ENCODE measurements around the gene YBEY. TPM values are rescaled to one million over a fixed set of nuclear protein-coding genes. Genes with fewer than 3 reads are reported as not detected.

YBEY gene
- polyA plus RNA-seq, 3 donors from 2014 or later: 14.2 to 23.5 (median 22.1) TPM

DNA sequence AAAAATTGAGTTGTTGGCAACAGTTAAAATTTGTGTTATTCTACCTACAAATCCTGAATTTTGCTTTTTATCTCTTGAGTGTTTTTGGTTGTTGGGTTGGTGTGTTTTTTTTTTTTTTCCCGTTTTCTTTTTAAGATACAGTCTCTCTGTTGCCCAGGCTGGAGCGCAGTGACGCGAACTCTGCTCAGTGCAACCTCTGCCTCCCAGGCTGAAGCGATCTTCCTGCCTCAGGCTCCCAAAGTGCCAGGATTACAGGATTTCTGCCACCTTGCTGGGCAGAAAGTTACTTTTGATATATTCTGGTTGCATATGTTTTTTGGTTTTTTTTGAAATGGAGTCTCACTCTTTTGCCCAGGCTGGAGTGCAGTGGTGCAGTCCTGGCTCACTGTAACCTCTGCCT is 42.0 kb downstream of the YBEY start:
- DNase-seq: no peak
- H3K27me3 Mint-ChIP-seq (ENCODE audit: low read depth in 3 of 3): peaks cover 7 to 11% (median 11%) of the 10 kb centered on the region in 3 donors
- H3K4me3 Mint-ChIP-seq: no peak overlapping the region
- no peak overlapping the region for H3K27ac Mint-ChIP-seq
- peaks cover 13 to 16% of the 10 kb centered on the region in 2 donors for H3K4me1 Mint-ChIP-seq
- H3K9me3 Mint-ChIP-seq: no peaks in the 10 kb centered on the region
- H3K36me3 Mint-ChIP-seq: peaks cover 6 to 25% (median 19%) of the 10 kb centered on the region in 3 donors

DNA sequence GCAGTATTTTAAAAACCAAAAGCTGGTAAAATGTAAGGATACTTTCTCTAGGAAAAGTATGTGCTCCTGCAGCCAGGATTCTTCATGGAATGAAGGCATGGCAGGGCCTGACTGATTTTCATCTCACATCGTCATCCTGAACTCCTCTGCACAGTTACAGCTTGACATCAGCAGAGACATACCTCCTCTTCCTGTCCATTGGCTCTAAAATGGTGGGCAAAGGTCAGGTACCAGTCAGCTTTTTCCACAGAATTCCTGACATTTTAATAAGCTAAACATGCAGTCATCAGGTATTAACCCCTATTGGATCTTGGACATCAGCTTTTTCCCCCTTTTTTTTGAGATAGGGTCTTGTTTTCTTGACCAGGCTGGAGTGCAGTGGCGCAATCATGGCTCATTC is 43.7 kb downstream of the YBEY start:
- Mint-ChIP-seq H3K27ac (no peak overlapping the region), H3K27me3 (ENCODE audit: low read depth in 3 of 3) (peaks cover 3 to 7% (median 4%) of the 10 kb centered on the region in 3 donors), H3K36me3 (peaks cover 6 to 26% (median 20%) of the 10 kb centered on the region in 3 donors)

DNA sequence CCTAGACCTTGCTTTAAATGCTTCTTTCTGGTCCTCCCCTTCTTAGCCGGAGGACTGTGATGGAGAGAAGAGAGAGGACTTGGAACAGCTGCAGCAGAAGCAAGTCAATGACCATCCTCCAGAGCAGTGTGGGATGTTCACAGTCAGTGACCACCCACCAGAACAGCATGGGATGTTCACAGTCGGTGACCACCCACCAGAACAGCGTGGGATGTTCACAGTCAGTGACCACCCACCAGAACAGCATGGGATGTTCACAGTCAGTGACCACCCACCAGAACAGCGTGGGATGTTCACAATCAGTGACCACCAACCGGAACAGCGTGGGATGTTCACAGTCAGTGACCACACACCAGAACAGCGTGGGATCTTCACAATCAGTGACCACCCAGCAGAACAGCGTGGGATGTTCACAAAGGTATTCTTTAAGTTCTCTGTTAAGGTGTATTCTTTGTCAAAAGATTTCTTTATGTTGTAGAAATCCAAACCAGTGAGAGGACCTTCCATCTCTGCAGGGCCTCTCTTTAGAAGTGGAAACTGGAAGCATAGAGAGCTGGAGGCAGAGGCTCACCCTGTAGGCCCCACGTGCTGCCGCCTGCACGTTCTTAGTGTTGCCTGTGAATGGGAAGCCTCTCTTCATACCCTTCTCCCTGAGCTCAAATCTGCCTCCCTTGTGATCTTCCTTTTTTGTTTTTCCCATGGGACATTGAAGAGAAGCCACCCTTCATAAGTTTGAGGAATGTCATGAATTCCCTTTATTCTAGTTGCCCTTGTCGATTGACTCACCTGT is 48.4 kb downstream of the YBEY start:
- H3K9me3 Mint-ChIP-seq: no peaks in the 10 kb centered on the region
- no peaks in the 10 kb centered on the region for H3K4me1 Mint-ChIP-seq
- peaks cover 17 to 46% (median 36%) of the 10 kb centered on the region in 3 donors for H3K36me3 Mint-ChIP-seq
- DNase-seq: no peak
- H3K27ac Mint-ChIP-seq: no peak overlapping the region
- H3K27me3 Mint-ChIP-seq (ENCODE audit: low read depth in 3 of 3): peaks cover 0 to 2% (median 0%) of the 10 kb centered on the region in 3 donors
- no peak overlapping the region for H3K4me3 Mint-ChIP-seq

More for the DNA sequence above, 43.7 kb downstream of the YBEY start:
- Mint-ChIP-seq H3K4me1 (peaks cover 12 to 15% of the 10 kb centered on the region in 2 donors), H3K4me3 (no peak overlapping the region), H3K9me3 (no peaks in the 10 kb centered on the region)
- no peak for DNase-seq

DNA sequence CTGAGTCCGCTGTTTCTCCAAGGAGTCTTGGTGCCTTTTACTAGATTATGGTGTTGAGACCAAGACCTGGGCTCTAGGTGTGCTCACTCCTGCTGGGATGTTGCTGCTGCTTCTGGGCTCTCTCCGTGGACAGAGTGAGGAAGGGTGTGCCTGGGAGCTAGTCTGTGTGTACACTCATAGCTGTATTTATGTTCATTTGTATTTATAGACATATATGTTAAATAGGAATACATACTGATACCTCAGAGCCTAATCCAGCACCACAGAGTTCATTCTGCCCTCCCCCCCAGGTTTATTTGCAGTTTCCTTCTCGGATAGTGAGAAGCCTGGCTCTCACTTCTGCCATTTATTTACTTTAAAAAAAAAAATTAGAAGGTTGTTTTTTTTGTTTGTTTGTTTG is 50.5 kb downstream of the YBEY start:
- peaks cover 6 to 18% of the 10 kb centered on the region in 2 donors for H3K4me1 Mint-ChIP-seq
- H3K36me3 Mint-ChIP-seq: peaks cover 23 to 48% (median 46%) of the 10 kb centered on the region in 3 donors
- H3K27me3 Mint-ChIP-seq (ENCODE audit: low read depth in 3 of 3): peaks cover 0 to 2% (median 0%) of the 10 kb centered on the region in 3 donors
- H3K4me3 Mint-ChIP-seq: no peak overlapping the region
- no peak for DNase-seq
- no peak overlapping the region for H3K27ac Mint-ChIP-seq
- no peaks in the 10 kb centered on the region for H3K9me3 Mint-ChIP-seq

DNA sequence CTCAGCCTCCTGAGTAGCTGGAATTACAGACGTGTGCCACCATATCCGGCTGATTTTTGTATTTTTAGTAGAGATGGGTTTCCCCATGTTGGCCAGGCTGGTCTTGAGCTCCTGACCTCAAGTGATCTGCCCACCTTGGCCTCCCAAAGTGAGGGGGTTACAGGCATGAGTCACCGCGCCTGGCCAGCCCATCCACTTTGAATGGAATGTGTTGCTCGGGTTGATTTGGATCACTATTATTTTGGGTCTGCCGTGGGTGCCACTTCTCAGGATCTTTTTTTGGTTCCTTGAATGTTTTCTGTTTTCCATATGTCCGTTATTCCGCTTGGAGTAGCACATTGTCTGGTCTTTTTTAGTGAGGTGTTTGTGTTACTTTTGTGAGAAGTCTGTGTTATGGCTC is 54.9 kb downstream of the YBEY start:
- H3K4me3 Mint-ChIP-seq: no peak overlapping the region
- H3K4me1 Mint-ChIP-seq: peaks cover 11 to 18% of the 10 kb centered on the region in 2 donors
- H3K36me3 Mint-ChIP-seq: peaks cover 19 to 49% (median 36%) of the 10 kb centered on the region in 3 donors
- DNase-seq: no peak
- H3K9me3 Mint-ChIP-seq: no peaks in the 10 kb centered on the region
- H3K27ac Mint-ChIP-seq: no peak overlapping the region
- peaks cover 0 to 5% (median 2%) of the 10 kb centered on the region in 3 donors for H3K27me3 Mint-ChIP-seq (ENCODE audit: low read depth in 3 of 3)

DNA sequence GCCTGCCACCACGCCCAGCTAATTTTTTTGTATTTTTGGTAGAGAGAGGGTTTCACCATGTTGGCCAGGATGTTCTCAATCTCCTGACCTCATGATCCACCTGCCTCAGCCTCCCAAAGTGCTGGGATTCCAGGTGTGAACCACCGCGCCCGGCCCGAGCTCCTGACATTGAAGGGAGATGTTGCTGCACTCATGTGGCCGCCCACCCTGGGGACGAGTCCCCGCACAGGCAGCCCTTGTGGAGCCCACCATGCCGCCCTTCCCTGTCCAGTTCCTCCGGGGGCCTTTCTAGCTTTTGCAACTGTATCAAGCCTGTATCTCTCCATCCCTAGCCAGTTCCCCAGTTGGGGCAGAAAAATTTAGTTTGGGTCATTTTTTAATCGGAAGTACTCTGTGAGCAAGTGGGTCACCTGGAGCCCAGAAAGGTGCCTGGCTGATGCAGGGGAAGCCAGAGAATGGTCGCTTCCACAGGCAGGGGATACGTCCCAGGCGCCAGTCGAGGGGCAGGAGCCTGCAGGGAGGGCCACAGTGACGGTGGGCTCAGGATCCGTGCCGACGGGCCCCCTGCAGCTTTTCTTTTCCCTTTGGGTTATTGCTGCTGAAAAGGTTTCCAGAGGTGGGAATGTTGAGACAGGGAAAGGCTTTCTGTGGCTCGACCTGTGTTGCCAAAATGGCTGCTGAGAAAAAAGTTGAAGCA is 58.2 kb downstream of the YBEY start:
- Mint-ChIP-seq H3K27ac (no peak overlapping the region), H3K27me3 (ENCODE audit: low read depth in 3 of 3) (peaks cover under 1 to 6% (median 4%) of the 10 kb centered on the region in 3 donors), H3K4me3 (no peak overlapping the region), H3K36me3 (peaks cover 16 to 35% (median 33%) of the 10 kb centered on the region in 3 donors), H3K9me3 (no peaks in the 10 kb centered on the region), H3K4me1 (peaks cover 11 to 18% of the 10 kb centered on the region in 2 donors)
- no peak for DNase-seq

DNA sequence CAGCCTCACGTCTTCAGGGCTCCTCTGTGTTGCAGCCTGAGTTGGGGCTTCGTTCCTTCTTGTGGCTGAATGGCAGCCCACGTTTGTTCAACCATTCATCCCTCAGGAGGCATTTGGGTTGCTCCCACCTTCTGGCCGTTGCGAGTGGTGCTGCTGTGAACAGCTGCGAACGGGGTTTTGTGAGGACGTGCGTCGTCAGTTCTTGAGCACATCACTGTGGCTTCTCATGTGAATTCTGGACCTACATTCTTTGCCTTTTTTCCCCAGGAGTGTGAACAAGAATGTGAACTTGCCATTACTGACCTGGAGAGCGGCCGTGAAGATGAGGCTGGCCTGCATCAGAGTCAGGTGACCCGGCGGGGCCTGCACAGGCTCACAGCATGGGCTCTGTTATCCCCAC is 59.7 kb downstream of the YBEY start:
- Mint-ChIP-seq H3K4me1 (peaks cover 6 to 8% of the 10 kb centered on the region in 2 donors), H3K27me3 (ENCODE audit: low read depth in 3 of 3) (peaks cover 2 to 6% (median 4%) of the 10 kb centered on the region in 3 donors), H3K9me3 (no peaks in the 10 kb centered on the region), H3K36me3 (peaks cover 11 to 30% (median 29%) of the 10 kb centered on the region in 3 donors), H3K27ac (no peak overlapping the region), H3K4me3 (no peak overlapping the region)
- DNase-seq: no peak

DNA sequence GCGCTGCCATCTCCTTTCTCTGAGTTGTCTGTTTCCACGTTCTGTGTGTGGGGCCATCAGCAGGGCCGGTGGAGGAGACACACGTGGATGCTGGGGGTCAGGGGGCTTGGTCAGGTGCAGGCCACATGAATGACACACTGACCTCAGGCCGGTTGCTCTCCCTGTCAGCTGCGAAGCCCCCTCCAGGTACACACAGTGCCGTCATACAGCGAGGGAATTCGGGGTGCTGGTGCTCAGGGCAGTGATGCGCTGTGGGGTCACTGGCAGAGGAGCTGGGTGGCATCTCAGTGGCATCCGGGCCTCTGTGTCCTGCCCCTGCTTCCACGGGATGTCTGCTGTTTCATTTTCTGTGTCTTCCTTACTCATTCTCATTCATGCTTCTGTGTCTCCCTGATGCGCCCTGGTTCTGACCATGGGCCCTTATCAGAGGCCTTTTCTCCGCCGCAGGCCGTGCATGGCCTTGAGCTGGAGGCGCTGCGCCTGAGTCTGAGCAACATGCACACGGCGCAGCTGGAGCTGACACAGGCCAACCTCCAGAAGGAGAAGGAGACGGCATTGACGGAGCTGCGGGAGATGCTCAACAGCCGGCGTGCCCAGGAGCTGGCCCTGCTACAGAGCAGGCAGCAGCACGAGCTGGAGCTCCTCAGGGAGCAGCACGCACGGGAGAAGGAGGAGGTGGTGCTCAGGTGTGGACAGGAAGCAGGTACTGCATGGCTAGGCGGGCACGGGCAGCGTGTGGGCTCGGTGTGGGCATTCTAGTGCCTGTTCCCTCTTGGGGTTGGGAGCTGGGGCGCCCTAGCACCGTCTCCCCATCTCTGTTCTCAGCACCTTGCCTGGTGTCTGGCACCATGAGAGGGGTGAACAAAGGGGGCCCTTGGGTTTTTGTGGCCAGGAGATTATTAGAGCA is 60.4 kb downstream of the YBEY start:
- H3K27me3 Mint-ChIP-seq (ENCODE audit: low read depth in 3 of 3): peaks cover 2 to 9% (median 4%) of the 10 kb centered on the region in 3 donors

DNA sequence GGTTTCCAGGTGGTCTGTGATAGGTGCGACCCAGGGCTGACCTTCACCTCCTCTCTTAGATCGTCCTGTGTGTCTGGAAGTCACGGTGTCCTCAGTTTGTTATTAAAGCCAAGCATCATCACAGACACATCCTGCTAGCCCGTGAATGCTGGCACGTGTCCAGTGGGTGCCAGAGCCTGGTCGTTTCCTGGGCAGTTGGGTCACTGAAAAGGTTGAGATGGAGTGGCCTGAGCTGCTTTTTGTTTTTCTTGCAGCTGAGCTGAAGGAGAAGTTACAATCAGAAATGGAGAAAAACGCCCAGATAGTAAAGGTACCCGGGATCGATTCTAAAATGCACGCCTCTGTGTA is 61.0 kb downstream of the YBEY start:
- Mint-ChIP-seq H3K36me3 (peaks cover 11 to 36% (median 34%) of the 10 kb centered on the region in 3 donors), H3K27ac (peak overlapping the region in 1 of 6 donors; percentile 19), H3K4me1 (peaks cover 0 to 4% of the 10 kb centered on the region in 2 donors), H3K27me3 (ENCODE audit: low read depth in 3 of 3) (peaks cover 2 to 9% (median 4%) of the 10 kb centered on the region in 3 donors), H3K4me3 (no peak overlapping the region), H3K9me3 (no peaks in the 10 kb centered on the region)
- DNase-seq: no peak

More for the DNA sequence above, 60.4 kb downstream of the YBEY start:
- Mint-ChIP-seq H3K4me1 (peaks cover 1 to 4% of the 10 kb centered on the region in 2 donors), H3K36me3 (peaks cover 11 to 35% (median 34%) of the 10 kb centered on the region in 3 donors), H3K27ac (peak overlapping the region in 1 of 6 donors; percentile 79), H3K4me3 (no peak overlapping the region), H3K9me3 (no peaks in the 10 kb centered on the region)
- DNase-seq: no peak

Other genes starting within 250 kb of the YBEY start
- gene COL6A2, start 188.2 kb upstream of the YBEY start, polyA plus RNA-seq: 10 to 100 TPM in 2 of 3 donors, 1 to 10 TPM in 1; 4.4 to 46.6 (median 30.6) TPM
- gene FTCD, start 130.8 kb upstream of the YBEY start, polyA plus RNA-seq: not detected
- gene SPATC1L, start 101.9 kb upstream of the YBEY start, polyA plus RNA-seq: 10 to 100 TPM in 1 of 3 donors, 1 to 10 TPM in 2; 6.2 to 10.8 (median 9.4) TPM
- 10 to 100 TPM; 11.3 to 26.2 (median 13.9) TPM for gene LSS, start 57.6 kb upstream of the YBEY start, polyA plus RNA-seq
- 10 to 100 TPM; 25.9 to 55.3 (median 28.5) TPM for gene MCM3AP, start 731 bp upstream of the YBEY start, polyA plus RNA-seq
- 1 to 10 TPM in 1 of 3 donors, under 1 TPM in 2; 0.53 to 1.2 (median 0.91) TPM for gene C21orf58, start 37.5 kb downstream of the YBEY start, polyA plus RNA-seq
- 10 to 100 TPM in 1 of 3 donors, 1 to 10 TPM in 2; 2.9 to 47.0 (median 6.5) TPM for gene PCNT, start 37.8 kb downstream of the YBEY start, polyA plus RNA-seq
- 10 to 100 TPM; 23.1 to 64.8 (median 26.9) TPM for gene DIP2A, start 172.5 kb downstream of the YBEY start, polyA plus RNA-seq